IPS-15b (cell line): ENCODE measurements around the gene SPHKAP.
"Not testable (repeated sequence)": the region's sequence is repeated elsewhere in the genome, so short reads cannot be mapped to it uniquely, and the experiment has no call there.

Source experiments
- H3K27me3 ChIP-seq: one replicate; pipeline ENCODE4 v1.6.1; 2013; ENCODE audit warnings: low read length; ENCODE audit not compliant: control insufficient read depth, insufficient read depth
- H3K36me3 ChIP-seq: one replicate; pipeline ENCODE4 v1.6.1; 2013; ENCODE audit warnings: low read length; ENCODE audit not compliant: control insufficient read depth, insufficient read depth
- H3K4me1 ChIP-seq: one replicate; pipeline ENCODE4 v1.6.1; 2013; ENCODE audit warnings: mild to moderate bottlenecking, low read length; ENCODE audit not compliant: control insufficient read depth, insufficient read depth
- H3K4me3 ChIP-seq: one replicate; pipeline ENCODE4 v1.5.1; 2013; ENCODE audit warnings: low read depth, low read length
- H3K9ac ChIP-seq: one replicate; pipeline ENCODE4 v1.6.1; 2013; ENCODE audit warnings: low read depth, mild to moderate bottlenecking, low read length
- H3K9me3 ChIP-seq: one replicate; pipeline ENCODE4 v1.6.1; 2013; ENCODE audit warnings: mild to moderate bottlenecking, low read length; ENCODE audit not compliant: control insufficient read depth, insufficient read depth

Gene SPHKAP

GRCh38 chr2:228181098-228182019 lies at the start of gene SPHKAP:
Gene SPHKAP, minus strand, starts transcription at chr2:228181687. Its CDS starts 89 bp downstream, at chr2:228181598.
- no peaks in the 10 kb centered on the region for H3K36me3 ChIP-seq
- peaks cover 46% of the 10 kb centered on the region for H3K27me3 ChIP-seq
- H3K4me1 ChIP-seq, result no peaks in the 10 kb centered on the region
- peak within 1 kb of the TSS; percentile 54 for H3K9ac ChIP-seq
- H3K9me3 ChIP-seq, result no peaks in the 10 kb centered on the region
- H3K4me3 ChIP-seq, result peak within 1 kb of the TSS; percentile 81

- no peaks in the 10 kb centered on the region for H3K4me1 ChIP-seq
- no peak overlapping the region for H3K4me3 ChIP-seq
- H3K27me3 ChIP-seq, result no peaks in the 10 kb centered on the region
- no peaks in the 10 kb centered on the region for H3K9me3 ChIP-seq
- H3K9ac ChIP-seq, result no peak overlapping the region
- no peaks in the 10 kb centered on the region for H3K36me3 ChIP-seq
Measured at GRCh38 chr2:228227466-228227865, 46.0 kb upstream of the SPHKAP start.

- H3K36me3 ChIP-seq, result no peaks in the 10 kb centered on the region
- no peaks in the 10 kb centered on the region for H3K4me1 ChIP-seq
- no peaks in the 10 kb centered on the region for H3K9me3 ChIP-seq
- no peak overlapping the region for H3K4me3 ChIP-seq
- no peaks in the 10 kb centered on the region for H3K27me3 ChIP-seq
- no peak overlapping the region for H3K9ac ChIP-seq
Measured at GRCh38 chr2:228224410-228224809, 42.9 kb upstream of the SPHKAP start.

GRCh38 chr2:228218593-228218992 lies 37.1 kb upstream of the SPHKAP start:
- not testable (repeated sequence) for H3K9me3 ChIP-seq, H3K9ac ChIP-seq, H3K36me3 ChIP-seq, H3K4me3 ChIP-seq, H3K4me1 ChIP-seq, H3K27me3 ChIP-seq

- H3K36me3 ChIP-seq, result no peaks in the 10 kb centered on the region
Measured at GRCh38 chr2:228197504-228197903, 16.0 kb upstream of the SPHKAP start.

GRCh38 chr2:228180181-228181097 lies 1.0 kb downstream of the SPHKAP start:
- Histone ChIP-seq H3K4me1 (no peaks in the 10 kb centered on the region), H3K9ac (no peak overlapping the region), H3K4me3 (peak overlapping the region; percentile 81), H3K9me3 (no peaks in the 10 kb centered on the region), H3K36me3 (no peaks in the 10 kb centered on the region), H3K27me3 (peaks cover 46% of the 10 kb centered on the region)

More at GRCh38 chr2:228197504-228197903, 16.0 kb upstream of the SPHKAP start:
- Histone ChIP-seq H3K27me3 (no peaks in the 10 kb centered on the region), H3K9ac (no peak overlapping the region), H3K4me1 (no peaks in the 10 kb centered on the region), H3K9me3 (no peaks in the 10 kb centered on the region), H3K4me3 (no peak overlapping the region)

GRCh38 chr2:228167290-228167689 lies 14.2 kb downstream of the SPHKAP start:
- H3K4me1 ChIP-seq, result no peaks in the 10 kb centered on the region
- no peak overlapping the region for H3K9ac ChIP-seq
- H3K9me3 ChIP-seq, result no peaks in the 10 kb centered on the region
- H3K36me3 ChIP-seq, result no peaks in the 10 kb centered on the region
- no peaks in the 10 kb centered on the region for H3K27me3 ChIP-seq
- no peak overlapping the region for H3K4me3 ChIP-seq

GRCh38 chr2:228164718-228165117 lies 16.8 kb downstream of the SPHKAP start:
- H3K4me3 ChIP-seq, result no peak overlapping the region

GRCh38 chr2:228157841-228158240 lies 23.6 kb downstream of the SPHKAP start:
- no peak overlapping the region for H3K4me3 ChIP-seq
- H3K9me3 ChIP-seq, result no peaks in the 10 kb centered on the region
- H3K36me3 ChIP-seq, result no peaks in the 10 kb centered on the region
- peaks cover 2% of the 10 kb centered on the region for H3K27me3 ChIP-seq
- no peaks in the 10 kb centered on the region for H3K4me1 ChIP-seq
- H3K9ac ChIP-seq, result no peak overlapping the region

More at GRCh38 chr2:228164718-228165117, 16.8 kb downstream of the SPHKAP start:
- Histone ChIP-seq H3K27me3 (peaks cover 2% of the 10 kb centered on the region), H3K36me3 (no peaks in the 10 kb centered on the region), H3K9me3 (no peaks in the 10 kb centered on the region), H3K9ac (no peak overlapping the region), H3K4me1 (no peaks in the 10 kb centered on the region)

GRCh38 chr2:228144961-228145360 lies 36.5 kb downstream of the SPHKAP start:
- no peak overlapping the region for H3K4me3 ChIP-seq
- no peaks in the 10 kb centered on the region for H3K9me3 ChIP-seq
- H3K36me3 ChIP-seq, result no peaks in the 10 kb centered on the region
- H3K9ac ChIP-seq, result no peak overlapping the region
- H3K4me1 ChIP-seq, result no peaks in the 10 kb centered on the region
- H3K27me3 ChIP-seq, result no peaks in the 10 kb centered on the region

- no peaks in the 10 kb centered on the region for H3K36me3 ChIP-seq
- no peak overlapping the region for H3K4me3 ChIP-seq
- no peaks in the 10 kb centered on the region for H3K9me3 ChIP-seq
- H3K27me3 ChIP-seq, result no peaks in the 10 kb centered on the region
- H3K4me1 ChIP-seq, result no peaks in the 10 kb centered on the region
- H3K9ac ChIP-seq, result no peak overlapping the region
Measured at GRCh38 chr2:228140934-228141528, 40.5 kb downstream of the SPHKAP start.
